Dermis blood vessel endothelial cell (primary cell): ENCODE measurements around the gene SERF1B. TPM values are rescaled to one million over a fixed set of nuclear protein-coding genes. Genes with fewer than 3 reads are reported as not detected.
"Not testable (repeated sequence)": the region's sequence is repeated elsewhere in the genome, so short reads cannot be mapped to it uniquely, and the experiment has no call there.

ENCODE experiments used
- DNase-seq: peaks from one replicate; pipeline ENCODE4 v3.0.0; 2010
- total RNA-seq: library from RNA; depleted of rRNA; stranded (reverse); fragments of >200 nt; gene quantifications from 2 replicates; pipeline ENCODE4 v1.2.3, GENCODE V29; 2014

The SERF1B gene
- total RNA-seq = 22.8 and 29.3 TPM in 2 replicates

GRCh38 chr5:70025106-70025844 is at the start of gene SERF1B:
Gene SERF1B (plus strand): TSS chr5:70025251. CDS start chr5:70025452, 201 bp downstream.
- not testable (repeated sequence) for DNase-seq

GRCh38 chr5:69991713-69992112 is 33.3 kb upstream of the SERF1B start:
- DNase-seq = not testable (repeated sequence)

DNA sequence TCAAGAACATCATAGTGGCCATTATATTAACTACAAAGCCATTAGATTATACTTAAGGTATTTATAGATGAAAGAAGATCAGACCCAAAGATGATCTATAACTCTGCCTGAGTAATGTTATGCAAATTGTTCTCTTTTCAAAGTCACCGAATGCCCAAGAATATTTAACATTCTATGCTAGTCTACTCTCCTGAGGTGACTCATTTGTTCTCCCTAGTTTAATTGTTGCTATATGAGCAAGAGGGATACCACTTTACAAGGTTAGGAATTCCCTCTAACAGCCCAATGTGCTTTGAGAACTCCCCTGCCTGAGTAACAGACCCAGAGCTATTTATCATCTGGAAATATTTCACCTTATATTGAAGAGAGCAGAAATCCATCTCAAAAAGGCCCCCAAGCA is 29.5 kb upstream of the SERF1B start:
- not testable (repeated sequence) for DNase-seq

DNA sequence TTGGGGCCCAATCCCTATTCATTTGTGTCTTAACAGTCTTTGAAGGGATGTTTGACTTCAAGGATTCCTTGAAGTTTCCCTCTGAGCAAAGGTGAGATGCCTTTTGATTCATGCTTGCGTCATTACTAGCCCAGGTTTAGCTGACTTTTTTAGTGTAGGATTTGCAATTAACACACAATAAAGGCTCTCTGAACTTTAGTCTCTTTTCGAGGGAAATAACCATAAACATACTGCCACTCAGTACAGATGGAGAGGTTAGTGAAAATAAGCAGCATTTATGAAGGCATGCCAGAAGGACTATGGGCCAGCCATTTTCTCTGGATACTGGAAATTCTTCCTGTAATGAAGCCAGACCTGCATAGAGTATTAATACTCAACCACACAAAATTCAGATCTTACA is 4.4 kb upstream of the SERF1B start:
- DNase-seq = not testable (repeated sequence)

- DNase-seq = not testable (repeated sequence)
These were observed 744 bp downstream of the SERF1B start for GRCh38 chr5:70025845-70026145.

DNA sequence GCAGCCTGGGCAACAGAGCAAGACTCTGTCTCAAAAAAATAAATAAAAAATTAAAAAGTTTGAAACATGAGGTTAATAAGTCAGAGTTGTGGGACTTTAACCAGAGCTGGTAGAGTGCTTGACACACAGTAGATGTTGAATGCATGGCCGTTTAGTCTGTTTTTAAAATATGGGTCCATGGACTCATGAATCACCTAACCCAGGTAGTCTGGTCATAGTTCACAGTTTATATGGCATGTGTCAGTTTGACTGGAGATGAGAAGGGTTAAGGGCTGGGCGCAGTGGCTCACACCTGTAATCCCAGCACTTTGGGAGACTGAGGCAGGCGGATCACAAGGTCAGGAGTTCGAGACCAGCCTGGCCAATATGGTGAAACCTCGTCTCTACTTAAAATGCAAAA is 6.2 kb downstream of the SERF1B start:
- DNase-seq = not testable (repeated sequence)

- not testable (repeated sequence) for DNase-seq
These were observed 16.4 kb downstream of the SERF1B start for GRCh38 chr5:70041411-70041810.

GRCh38 chr5:70049790-70050142 is 24.7 kb downstream of the SERF1B start:
- not testable (repeated sequence) for DNase-seq

GRCh38 chr5:70056289-70056942 is 31.4 kb downstream of the SERF1B start:
- DNase-seq = not testable (repeated sequence)

DNA sequence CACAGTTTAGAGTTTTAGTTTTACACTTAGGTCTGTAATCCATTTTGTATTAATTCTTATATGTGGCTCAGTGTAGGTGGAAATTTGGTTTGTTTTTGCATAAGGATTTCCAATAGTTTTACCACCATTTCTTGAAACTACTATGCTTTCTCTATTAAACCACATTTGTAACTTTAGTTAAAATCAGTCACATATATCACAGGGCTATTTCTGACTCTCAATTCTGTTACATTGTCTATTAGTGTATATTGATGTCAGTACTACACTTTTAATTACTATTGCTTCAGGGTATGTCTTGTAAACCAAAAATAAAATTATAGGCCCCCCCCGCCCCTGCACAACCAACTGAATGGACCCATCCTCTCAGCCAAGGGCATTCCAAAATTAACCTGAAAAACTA is 32.1 kb downstream of the SERF1B start:
- DNase-seq = not testable (repeated sequence)

GRCh38 chr5:70077632-70078031 is 52.6 kb downstream of the SERF1B start:
- not testable (repeated sequence) for DNase-seq

DNA sequence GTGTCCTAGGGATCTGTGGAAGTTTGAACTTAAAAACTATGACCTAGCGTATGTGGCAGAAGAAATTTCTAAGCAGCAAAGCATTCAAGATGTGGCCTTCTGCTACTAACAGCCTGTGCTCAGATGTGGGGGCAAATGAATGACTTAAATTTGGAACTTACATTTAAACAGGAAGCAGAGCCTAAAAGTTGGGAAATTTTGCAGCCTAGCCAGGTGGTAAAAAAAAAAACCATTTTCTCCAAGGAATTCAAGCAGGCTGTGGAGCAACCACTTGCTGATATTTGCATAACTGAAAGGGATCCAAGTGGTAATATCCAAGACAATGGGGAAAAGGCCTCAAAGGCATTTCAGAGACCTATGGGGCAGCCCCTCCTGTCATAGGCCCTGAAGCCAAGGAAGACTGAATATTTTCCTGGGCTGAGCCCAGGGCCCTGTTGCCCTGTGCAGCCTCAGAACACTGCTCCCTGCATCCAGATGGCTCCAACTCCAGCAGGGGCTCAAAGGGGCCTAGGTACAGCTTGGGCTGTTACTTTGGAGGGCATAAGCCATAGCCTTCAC is 63.9 kb downstream of the SERF1B start:
- not testable (repeated sequence) for DNase-seq

DNA sequence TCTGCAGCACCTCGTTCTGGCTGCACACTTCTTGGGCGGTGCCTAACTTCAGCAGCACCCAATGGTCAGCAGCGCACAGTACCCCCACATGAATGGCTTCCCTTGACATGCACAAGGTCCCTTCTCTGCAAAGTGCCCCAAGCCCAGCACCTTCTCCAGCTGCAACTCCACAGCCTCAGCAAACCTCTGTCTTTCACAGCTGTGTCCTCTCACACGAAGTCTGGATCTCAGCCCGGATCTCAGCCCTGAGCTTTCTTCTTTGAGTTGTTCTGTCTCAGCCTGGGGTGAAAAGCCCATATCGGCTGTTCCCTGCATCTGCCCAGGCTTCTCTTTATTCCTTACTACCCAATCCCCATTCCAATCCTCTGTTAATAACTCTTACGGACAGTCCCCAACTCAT is 66.7 kb downstream of the SERF1B start:
- not testable (repeated sequence) for DNase-seq

Other genes with a start within 250 kb of the SERF1B start
- gene SMN2, start 24.4 kb downstream of the SERF1B start, total RNA-seq = 21.9 and 25.4 TPM in 2 replicates